Measurements from ENCODE around the gene LRRC8B. TPM values are rescaled to one million over a fixed set of nuclear protein-coding genes. Genes with fewer than 3 reads are reported as not detected.
"Not testable (repeated sequence)": the region's sequence is repeated elsewhere in the genome, so short reads cannot be mapped to it uniquely, and the experiment has no call there.

Gene LRRC8B
- total RNA-seq, 1 donor from 2014 or later = 6.4 TPM

DNA sequence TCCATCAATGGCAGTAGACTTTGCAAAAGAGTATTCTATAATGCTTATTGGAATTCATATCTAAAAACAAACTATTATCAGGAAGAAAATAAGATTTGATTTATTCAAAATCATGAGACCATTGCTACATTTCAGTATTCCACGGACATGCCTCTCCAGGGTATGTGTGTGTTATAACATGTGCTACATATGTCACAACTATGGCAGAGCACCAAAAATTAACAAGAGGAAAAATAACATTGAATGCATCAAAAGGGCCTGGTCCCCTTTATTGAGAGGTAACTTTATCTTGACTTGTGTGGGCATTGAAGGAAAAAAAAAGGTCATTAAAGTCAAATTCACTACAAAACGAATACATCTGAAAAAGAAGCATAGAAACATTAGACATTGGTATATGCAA, 22.6 kb upstream of the LRRC8B start:
- no peaks in the 10 kb centered on the region for H3K4me1 ChIP-seq (ENCODE audit: insufficient read depth, low read length)
- Mint-ChIP-seq H3K27me3 (ENCODE audit: low read depth, unreplicated experiment) (peaks cover 18% of the 10 kb centered on the region), H3K27ac (ENCODE audit: unreplicated experiment) (no peak overlapping the region), H3K4me1 (ENCODE audit: low read depth, unreplicated experiment) (no peaks in the 10 kb centered on the region), H3K4me3 (ENCODE audit: unreplicated experiment) (no peak overlapping the region), H3K9me3 (ENCODE audit: unreplicated experiment) (no peaks in the 10 kb centered on the region), H3K36me3 (ENCODE audit: low read depth, unreplicated experiment) (no peaks in the 10 kb centered on the region)
- no peak for FAIRE-seq
- no peaks in the 10 kb centered on the region for H3K79me2 ChIP-seq (ENCODE audit: insufficient read depth, low read length)
- H3K9ac ChIP-seq (ENCODE audit: low read length) = no peak overlapping the region
- H3K9me3 ChIP-seq (ENCODE audit: insufficient read depth, low read depth, low read length) = no peaks in the 10 kb centered on the region
- no peaks in the 10 kb centered on the region for H4K20me1 ChIP-seq (ENCODE audit: insufficient read depth, low read length)
- no peaks in the 10 kb centered on the region for H3K36me3 ChIP-seq (ENCODE audit: insufficient read depth, low read length)
- no peak for DNase-seq (ENCODE audit: low read depth)
- no peak overlapping the region for H3K27ac ChIP-seq (ENCODE audit: low read depth, low read length)
- no peak overlapping the region for H3K4me2 ChIP-seq (ENCODE audit: low read length)
- TF ChIP-seq EZH2 (IDR thresholded peaks at IDR 0.05; ENCODE audit: insufficient read depth, low read length) = no peak
- TF ChIP-seq, protein P1, sequence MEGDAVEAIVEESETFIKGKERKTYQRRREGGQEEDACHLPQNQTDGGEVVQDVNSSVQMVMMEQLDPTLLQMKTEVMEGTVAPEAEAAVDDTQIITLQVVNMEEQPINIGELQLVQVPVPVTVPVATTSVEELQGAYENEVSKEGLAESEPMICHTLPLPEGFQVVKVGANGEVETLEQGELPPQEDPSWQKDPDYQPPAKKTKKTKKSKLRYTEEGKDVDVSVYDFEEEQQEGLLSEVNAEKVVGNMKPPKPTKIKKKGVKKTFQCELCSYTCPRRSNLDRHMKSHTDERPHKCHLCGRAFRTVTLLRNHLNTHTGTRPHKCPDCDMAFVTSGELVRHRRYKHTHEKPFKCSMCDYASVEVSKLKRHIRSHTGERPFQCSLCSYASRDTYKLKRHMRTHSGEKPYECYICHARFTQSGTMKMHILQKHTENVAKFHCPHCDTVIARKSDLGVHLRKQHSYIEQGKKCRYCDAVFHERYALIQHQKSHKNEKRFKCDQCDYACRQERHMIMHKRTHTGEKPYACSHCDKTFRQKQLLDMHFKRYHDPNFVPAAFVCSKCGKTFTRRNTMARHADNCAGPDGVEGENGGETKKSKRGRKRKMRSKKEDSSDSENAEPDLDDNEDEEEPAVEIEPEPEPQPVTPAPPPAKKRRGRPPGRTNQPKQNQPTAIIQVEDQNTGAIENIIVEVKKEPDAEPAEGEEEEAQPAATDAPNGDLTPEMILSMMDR (IDR thresholded peaks at IDR 0.05; ENCODE audit: insufficient read depth, low read depth, low read length) = no peak
- peaks cover 6% of the 10 kb centered on the region for H3K27me3 ChIP-seq (ENCODE audit: insufficient read depth, low read length)
- H3K4me3 ChIP-seq (ENCODE audit: insufficient read depth, low read depth, low read length) = no peak overlapping the region
- H2AFZ ChIP-seq (ENCODE audit: low read depth, low read length) = no peak overlapping the region

DNA sequence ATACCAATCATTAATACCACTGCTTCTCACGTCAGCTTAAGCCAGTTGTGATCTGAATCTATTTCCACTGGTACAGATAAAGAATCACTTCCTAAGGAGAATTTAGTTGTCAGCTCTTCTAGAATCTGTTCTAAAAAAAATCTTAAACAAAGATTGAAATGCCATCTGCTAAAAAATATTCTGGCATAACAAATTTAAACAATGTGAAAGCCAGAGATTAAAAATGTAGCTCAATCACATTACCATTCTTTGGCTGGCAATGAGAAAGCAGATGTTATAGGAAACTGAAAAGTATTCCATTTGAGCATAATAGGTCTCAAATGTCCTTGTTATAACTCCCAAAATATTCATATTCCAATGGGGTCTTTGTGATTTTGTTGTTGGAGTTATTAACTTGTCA, 21.7 kb upstream of the LRRC8B start:
- Histone ChIP-seq H3K4me3 (ENCODE audit: insufficient read depth, low read depth, low read length) (no peak overlapping the region), H3K79me2 (ENCODE audit: insufficient read depth, low read length) (no peaks in the 10 kb centered on the region), H3K4me2 (ENCODE audit: low read length) (no peak overlapping the region), H3K9me3 (ENCODE audit: insufficient read depth, low read depth, low read length) (no peaks in the 10 kb centered on the region), H4K20me1 (ENCODE audit: insufficient read depth, low read length) (no peaks in the 10 kb centered on the region), H3K27me3 (ENCODE audit: insufficient read depth, low read length) (peaks cover 6% of the 10 kb centered on the region), H3K27ac (ENCODE audit: low read depth, low read length) (no peak overlapping the region), H3K36me3 (ENCODE audit: insufficient read depth, low read length) (no peaks in the 10 kb centered on the region), H3K4me1 (ENCODE audit: insufficient read depth, low read length) (no peaks in the 10 kb centered on the region), H3K9ac (ENCODE audit: low read length) (no peak overlapping the region), H2AFZ (ENCODE audit: low read depth, low read length) (no peak overlapping the region)
- Mint-ChIP-seq H3K27ac (ENCODE audit: unreplicated experiment) (no peak overlapping the region), H3K4me1 (ENCODE audit: low read depth, unreplicated experiment) (no peaks in the 10 kb centered on the region), H3K9me3 (ENCODE audit: unreplicated experiment) (no peaks in the 10 kb centered on the region), H3K27me3 (ENCODE audit: low read depth, unreplicated experiment) (peaks cover 18% of the 10 kb centered on the region), H3K36me3 (ENCODE audit: low read depth, unreplicated experiment) (no peaks in the 10 kb centered on the region), H3K4me3 (ENCODE audit: unreplicated experiment) (no peak overlapping the region)
- TF ChIP-seq EZH2 (IDR thresholded peaks at IDR 0.05; ENCODE audit: insufficient read depth, low read length) = no peak
- TF ChIP-seq, protein P1 (IDR thresholded peaks at IDR 0.05; ENCODE audit: insufficient read depth, low read depth, low read length) = no peak
- FAIRE-seq (no peak), DNase-seq (ENCODE audit: low read depth) (no peak)

DNA sequence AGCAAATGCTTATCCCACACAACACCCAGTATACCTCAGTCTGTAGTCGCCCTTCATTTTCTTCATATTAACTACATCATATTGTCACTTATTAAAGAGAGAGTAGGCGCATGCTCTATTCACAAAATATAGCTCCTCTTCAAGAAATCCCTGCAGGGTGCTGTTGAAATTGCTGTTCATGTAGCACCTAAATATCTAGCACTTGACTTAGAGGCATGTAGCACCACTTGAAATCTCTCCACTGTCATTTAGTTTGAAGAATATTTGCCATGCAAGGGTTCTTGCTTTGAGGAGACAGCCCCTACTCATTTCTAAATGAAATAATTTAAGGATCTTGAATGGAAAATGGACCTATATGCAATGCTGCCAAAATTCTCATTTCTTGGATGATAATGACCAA, 20.9 kb upstream of the LRRC8B start:
- Histone ChIP-seq H3K9me3 (ENCODE audit: insufficient read depth, low read depth, low read length) (no peaks in the 10 kb centered on the region), H3K4me1 (ENCODE audit: insufficient read depth, low read length) (no peaks in the 10 kb centered on the region), H3K36me3 (ENCODE audit: insufficient read depth, low read length) (no peaks in the 10 kb centered on the region), H3K4me2 (ENCODE audit: low read length) (no peak overlapping the region), H3K27ac (ENCODE audit: low read depth, low read length) (no peak overlapping the region), H3K79me2 (ENCODE audit: insufficient read depth, low read length) (no peaks in the 10 kb centered on the region), H3K27me3 (ENCODE audit: insufficient read depth, low read length) (peaks cover 6% of the 10 kb centered on the region), H3K4me3 (ENCODE audit: insufficient read depth, low read depth, low read length) (no peak overlapping the region), H4K20me1 (ENCODE audit: insufficient read depth, low read length) (no peaks in the 10 kb centered on the region), H2AFZ (ENCODE audit: low read depth, low read length) (no peak overlapping the region), H3K9ac (ENCODE audit: low read length) (no peak overlapping the region)
- H3K4me3 Mint-ChIP-seq (ENCODE audit: unreplicated experiment) = no peak overlapping the region
- no peaks in the 10 kb centered on the region for H3K36me3 Mint-ChIP-seq (ENCODE audit: low read depth, unreplicated experiment)
- DNase-seq (ENCODE audit: low read depth) = no peak
- FAIRE-seq = no peak
- TF ChIP-seq EZH2 (IDR thresholded peaks at IDR 0.05; ENCODE audit: insufficient read depth, low read length) = no peak
- TF ChIP-seq, protein P1 (IDR thresholded peaks at IDR 0.05; ENCODE audit: insufficient read depth, low read depth, low read length) = no peak
- H3K9me3 Mint-ChIP-seq (ENCODE audit: unreplicated experiment) = no peaks in the 10 kb centered on the region
- no peaks in the 10 kb centered on the region for H3K4me1 Mint-ChIP-seq (ENCODE audit: low read depth, unreplicated experiment)
- H3K27ac Mint-ChIP-seq (ENCODE audit: unreplicated experiment) = no peak overlapping the region
- H3K27me3 Mint-ChIP-seq (ENCODE audit: low read depth, unreplicated experiment) = peaks cover 18% of the 10 kb centered on the region

DNA sequence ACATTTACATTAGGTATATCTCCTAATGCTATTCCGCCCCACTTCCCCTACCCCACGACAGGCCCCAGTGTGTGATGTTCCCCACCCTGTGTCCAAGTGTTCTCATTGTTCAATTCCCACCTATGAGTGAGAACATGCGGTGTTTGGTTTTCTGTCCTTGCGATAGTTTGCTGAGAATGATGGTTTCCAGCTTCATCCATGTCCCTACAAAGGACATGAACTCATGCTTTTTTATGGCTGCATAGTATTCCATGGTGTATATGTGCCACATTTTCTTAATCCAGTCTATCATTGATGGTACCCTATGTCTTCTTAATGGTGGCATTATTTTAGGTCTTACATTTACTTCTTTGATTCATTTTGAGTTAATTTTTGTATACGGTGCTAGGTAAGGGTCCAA, 14.6 kb upstream of the LRRC8B start:
- H3K9ac ChIP-seq (ENCODE audit: low read length); H3K9me3 Mint-ChIP-seq (ENCODE audit: unreplicated experiment); H3K9me3 ChIP-seq (ENCODE audit: insufficient read depth, low read depth, low read length); H2AFZ ChIP-seq (ENCODE audit: low read depth, low read length); H3K36me3 Mint-ChIP-seq (ENCODE audit: low read depth, unreplicated experiment); H3K4me3 Mint-ChIP-seq (ENCODE audit: unreplicated experiment); H4K20me1 ChIP-seq (ENCODE audit: insufficient read depth, low read length); H3K27ac ChIP-seq (ENCODE audit: low read depth, low read length); H3K36me3 ChIP-seq (ENCODE audit: insufficient read depth, low read length); H3K4me1 ChIP-seq (ENCODE audit: insufficient read depth, low read length); DNase-seq (ENCODE audit: low read depth); H3K27ac Mint-ChIP-seq (ENCODE audit: unreplicated experiment); H3K27me3 ChIP-seq (ENCODE audit: insufficient read depth, low read length); FAIRE-seq; H3K79me2 ChIP-seq (ENCODE audit: insufficient read depth, low read length); H3K4me3 ChIP-seq (ENCODE audit: insufficient read depth, low read depth, low read length); H3K4me2 ChIP-seq (ENCODE audit: low read length); H3K4me1 Mint-ChIP-seq (ENCODE audit: low read depth, unreplicated experiment): not testable (repeated sequence)
- H3K27me3 Mint-ChIP-seq (ENCODE audit: low read depth, unreplicated experiment) = peaks cover 12% of the 10 kb centered on the region

Measured in astrocyte (in vitro differentiated cells and primary cell).